Right atrium auricular region (tissue), 2 donors: ENCODE measurements around the gene MSL2. TPM values are rescaled to one million over a fixed set of nuclear protein-coding genes. Genes with fewer than 3 reads are reported as not detected.

Experiments used
- DNase-seq: peaks from one replicate; pipeline ENCODE4 v3.0.0-alpha.2; 2019; ENCODE audit warnings: low spot score
- H3K27ac ChIP-seq, 2 donors: fragments of 200-600 bp; sonication (generic); 1 replicate in 1 of 2; 2 replicates in 1 of 2; pipeline ENCODE4 v1.5.1; 2016 to 2019
- H3K27me3 ChIP-seq, 2 donors: fragments of 200-600 bp; sonication (generic); one replicate each; pipeline versions ENCODE4 v1.5.1 to v1.6.0; 2017 to 2019
- H3K36me3 ChIP-seq: fragments of 200-600 bp; sonication (generic); one replicate; pipeline ENCODE4 v1.5.1; 2016
- H3K4me1 ChIP-seq, 2 donors: fragments of 200-600 bp; sonication (generic); one replicate each; pipeline versions ENCODE4 v1.5.1 to v1.6.0; 2017 to 2019
- H3K4me3 ChIP-seq, 2 donors: fragments of 200-600 bp; sonication (generic); 1 replicate in 1 of 2; 2 replicates in 1 of 2; pipeline ENCODE4 v1.5.1; 2017 to 2019; ENCODE audit warnings: mild to moderate bottlenecking in 1 of 2, moderate library complexity in 1 of 2
- H3K9me3 ChIP-seq, 2 donors: fragments of 200-600 bp; sonication (generic); one replicate each; pipeline ENCODE4 v1.5.1; 2019
- CTCF ChIP-seq, 2 donors: fragments of 200-600 bp; sonication (generic); IDR thresholded peaks; one replicate each; pipeline ENCODE4 v1.5.1; 2019; ENCODE audit warnings: antibody characterized with exemption in 2 of 2
- total RNA-seq, 2 donors: library from RNA; depleted of rRNA; stranded (reverse); fragments of >200 nt; gene quantifications; one replicate each; pipeline ENCODE4 v1.1.0, GENCODE V29; 2016

MSL2 gene
- total RNA-seq, 2 donors from 2014 or later: 19.2 to 22.0 TPM

- Histone ChIP-seq H3K36me3 (peaks cover 30% of the 10 kb centered on the region), H3K27ac (no peak overlapping the region), H3K4me3 (no peak overlapping the region), H3K27me3 (no peaks in the 10 kb centered on the region), H3K4me1 (no peaks in the 10 kb centered on the region), H3K9me3 (no peaks in the 10 kb centered on the region)
- no peak for DNase-seq
- TF ChIP-seq CTCF (IDR thresholded peaks at IDR 0.05): no peak
Observed at GRCh38 chr3:136114421-136114820, 81.7 kb downstream of the MSL2 start.

DNA sequence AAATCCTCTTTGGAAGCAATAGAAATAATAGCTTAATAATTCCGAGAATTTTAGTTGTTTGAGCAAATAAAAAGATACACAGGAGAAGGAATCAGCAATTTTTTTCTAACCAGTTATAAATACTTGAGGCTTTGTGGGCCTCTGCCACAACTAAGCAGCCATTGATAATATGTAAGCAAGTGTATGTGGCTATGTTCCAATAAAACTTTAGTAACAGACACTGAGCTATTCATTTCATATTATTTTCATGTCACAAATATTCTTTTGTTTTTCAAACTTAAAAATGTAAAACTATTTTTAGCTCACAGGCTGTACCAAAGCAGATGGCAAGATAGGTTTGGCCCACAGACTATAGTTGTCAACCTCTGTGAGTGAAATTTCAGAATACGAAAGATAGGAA is 85.7 kb downstream of the MSL2 start:
- no peak for TF ChIP-seq CTCF (IDR thresholded peaks at IDR 0.05)
- Histone ChIP-seq H3K4me1 (no peaks in the 10 kb centered on the region), H3K4me3 (no peak overlapping the region), H3K9me3 (no peaks in the 10 kb centered on the region), H3K27ac (no peak overlapping the region), H3K36me3 (peaks cover 52% of the 10 kb centered on the region), H3K27me3 (no peaks in the 10 kb centered on the region)
- no peak for DNase-seq

DNA sequence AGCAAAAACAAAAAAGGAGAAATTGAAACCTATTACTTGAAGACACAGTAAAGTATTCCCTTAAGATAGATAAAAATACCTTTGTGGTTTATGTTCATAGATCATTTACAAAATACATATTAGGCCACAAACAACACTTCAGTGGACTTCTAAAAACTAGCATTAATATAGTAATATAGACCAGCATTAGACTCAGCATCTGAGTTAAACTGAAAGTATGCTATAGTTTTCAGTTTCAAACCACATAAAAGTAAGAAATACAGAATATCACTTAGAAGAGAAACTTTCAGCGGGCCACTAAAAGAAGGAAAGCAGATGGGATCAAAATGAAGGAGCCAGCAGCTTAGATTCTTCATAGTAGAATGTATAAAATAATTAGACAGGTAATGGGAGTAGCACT is 86.6 kb downstream of the MSL2 start:
- Histone ChIP-seq H3K4me3 (no peak overlapping the region), H3K4me1 (no peaks in the 10 kb centered on the region), H3K27me3 (no peaks in the 10 kb centered on the region), H3K9me3 (no peaks in the 10 kb centered on the region), H3K27ac (no peak overlapping the region), H3K36me3 (peaks cover 52% of the 10 kb centered on the region)
- no peak for TF ChIP-seq CTCF (IDR thresholded peaks at IDR 0.05)
- DNase-seq: no peak

- H3K36me3 ChIP-seq: peaks cover 53% of the 10 kb centered on the region
- no peaks in the 10 kb centered on the region for H3K27me3 ChIP-seq
- H3K27ac ChIP-seq: no peak overlapping the region
- no peaks in the 10 kb centered on the region for H3K9me3 ChIP-seq
- no peak overlapping the region for H3K4me3 ChIP-seq
- no peaks in the 10 kb centered on the region for H3K4me1 ChIP-seq
- no peak for DNase-seq
- TF ChIP-seq CTCF (IDR thresholded peaks at IDR 0.05): no peak
Observed at GRCh38 chr3:136106101-136106500, 90.0 kb downstream of the MSL2 start.

DNA sequence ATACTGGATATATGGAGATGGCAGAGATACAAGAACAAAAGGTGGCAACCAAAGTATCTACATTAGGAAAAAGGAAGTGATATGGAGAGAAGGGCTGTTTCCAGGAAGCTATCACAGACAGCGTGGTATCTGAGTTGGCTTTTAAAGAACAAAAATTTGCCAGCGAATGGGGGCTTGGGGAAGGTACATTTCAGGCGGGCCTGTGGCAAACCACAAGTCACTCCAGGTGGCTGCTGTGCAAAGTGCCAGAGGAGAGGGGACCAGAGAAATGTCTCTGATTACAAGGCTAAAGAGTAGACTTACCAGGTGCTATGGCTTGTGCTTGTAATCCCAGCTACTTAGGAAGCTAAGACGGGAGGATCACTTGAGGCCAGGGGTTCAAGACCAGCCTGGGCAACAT is 91.1 kb downstream of the MSL2 start:
- Histone ChIP-seq H3K36me3 (peaks cover 50% of the 10 kb centered on the region), H3K9me3 (no peaks in the 10 kb centered on the region), H3K27me3 (no peaks in the 10 kb centered on the region), H3K4me1 (no peaks in the 10 kb centered on the region), H3K4me3 (no peak overlapping the region), H3K27ac (no peak overlapping the region)
- DNase-seq: no peak
- no peak for TF ChIP-seq CTCF (IDR thresholded peaks at IDR 0.05)

Other genes starting within 250 kb of the MSL2 start
- 10 to 100 TPM; 49.5 to 71.9 TPM for gene PPP2R3A, start 230.6 kb downstream of the MSL2 start, total RNA-seq
- gene PCCB, start 54.0 kb upstream of the MSL2 start, total RNA-seq: 100 to 1,000 TPM in 1 of 2 donors, 10 to 100 TPM in 1; 43.2 to 112 TPM